GM12873 (cell line): Measurements from ENCODE around the gene CD2AP.

Experiments
- TF ChIP-seq, protein P1 (sequence below): IDR thresholded peaks from 2 replicates; pipeline ENCODE4 v1.5.1; 2012; ENCODE audit warnings: low read depth, mild to moderate bottlenecking, moderate library complexity, low read length, control low read depth; ENCODE audit not compliant: insufficient read depth; ENCODE audit errors: missing control alignments

Gene CD2AP

GRCh38 chr6:47592131-47592840 lies 114.7 kb downstream of the CD2AP start:
- TF ChIP-seq, protein P1, sequence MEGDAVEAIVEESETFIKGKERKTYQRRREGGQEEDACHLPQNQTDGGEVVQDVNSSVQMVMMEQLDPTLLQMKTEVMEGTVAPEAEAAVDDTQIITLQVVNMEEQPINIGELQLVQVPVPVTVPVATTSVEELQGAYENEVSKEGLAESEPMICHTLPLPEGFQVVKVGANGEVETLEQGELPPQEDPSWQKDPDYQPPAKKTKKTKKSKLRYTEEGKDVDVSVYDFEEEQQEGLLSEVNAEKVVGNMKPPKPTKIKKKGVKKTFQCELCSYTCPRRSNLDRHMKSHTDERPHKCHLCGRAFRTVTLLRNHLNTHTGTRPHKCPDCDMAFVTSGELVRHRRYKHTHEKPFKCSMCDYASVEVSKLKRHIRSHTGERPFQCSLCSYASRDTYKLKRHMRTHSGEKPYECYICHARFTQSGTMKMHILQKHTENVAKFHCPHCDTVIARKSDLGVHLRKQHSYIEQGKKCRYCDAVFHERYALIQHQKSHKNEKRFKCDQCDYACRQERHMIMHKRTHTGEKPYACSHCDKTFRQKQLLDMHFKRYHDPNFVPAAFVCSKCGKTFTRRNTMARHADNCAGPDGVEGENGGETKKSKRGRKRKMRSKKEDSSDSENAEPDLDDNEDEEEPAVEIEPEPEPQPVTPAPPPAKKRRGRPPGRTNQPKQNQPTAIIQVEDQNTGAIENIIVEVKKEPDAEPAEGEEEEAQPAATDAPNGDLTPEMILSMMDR: no peak

DNA sequence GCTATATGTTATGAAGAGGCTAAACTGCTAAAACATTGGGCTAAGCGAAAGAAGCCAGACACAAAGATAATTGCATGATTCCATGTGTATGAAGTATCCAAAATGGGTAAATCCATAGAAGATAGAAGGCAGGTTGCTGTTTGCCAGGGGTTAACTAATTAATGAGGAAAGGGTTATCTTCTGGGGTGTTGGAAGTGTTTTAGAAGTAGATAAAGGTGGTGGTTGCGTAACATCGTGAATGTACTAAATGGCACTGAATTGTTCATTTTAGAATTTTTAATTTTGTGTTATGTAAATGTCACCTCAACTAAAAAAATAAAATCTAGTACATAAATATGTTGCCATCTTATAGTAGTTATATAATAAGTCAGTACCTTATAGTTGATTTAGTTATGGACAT lies 116.4 kb downstream of the CD2AP start:
- TF ChIP-seq, protein P1: no peak

GRCh38 chr6:47595785-47596184 lies 118.2 kb downstream of the CD2AP start:
- TF ChIP-seq, protein P1: no peak

- TF ChIP-seq, protein P1: no peak
Observed at GRCh38 chr6:47598367-47598766, 120.8 kb downstream of the CD2AP start.

DNA sequence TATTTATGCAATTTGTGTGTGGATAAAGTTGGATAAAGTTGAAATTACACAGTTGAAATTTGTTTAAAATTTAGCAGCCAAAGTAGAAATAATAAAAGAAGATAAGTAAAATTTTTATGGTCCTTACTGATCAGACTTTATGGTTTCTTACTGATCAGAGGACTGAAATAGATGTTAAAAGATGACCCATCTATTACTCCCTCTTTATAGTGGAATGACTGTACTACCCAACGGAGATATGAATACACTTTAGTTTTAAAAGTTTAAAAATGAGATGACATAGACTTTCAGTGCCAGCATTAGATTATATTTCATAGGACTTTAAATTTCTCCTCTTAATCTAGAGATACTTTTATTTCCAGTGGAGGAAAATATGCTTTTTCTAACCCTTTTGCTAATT lies 121.9 kb downstream of the CD2AP start:
- TF ChIP-seq, protein P1: no peak

GRCh38 chr6:47603227-47603626 lies 125.6 kb downstream of the CD2AP start:
- TF ChIP-seq, protein P1: no peak

DNA sequence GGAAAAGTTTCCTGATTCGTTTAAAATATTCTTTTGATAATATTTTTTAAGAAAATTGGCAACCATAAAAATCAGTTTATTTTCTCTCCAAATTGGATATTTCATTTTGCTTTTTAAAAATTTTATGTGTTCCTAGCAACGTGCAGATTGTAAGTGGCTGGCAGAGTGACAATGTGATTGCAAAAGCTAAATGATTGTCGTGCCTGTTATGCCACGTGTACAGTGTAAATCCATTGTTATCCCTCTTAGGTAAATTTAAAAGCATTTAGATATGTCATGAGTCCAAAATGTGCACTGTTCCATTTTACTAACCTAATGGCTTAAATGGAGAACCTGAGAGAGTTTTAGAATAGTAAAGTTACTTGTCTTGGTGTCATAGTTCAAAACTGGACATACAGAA lies 126.4 kb downstream of the CD2AP start:
- TF ChIP-seq, protein P1: no peak
